DOHH2 (cell line): Measurements from ENCODE around the gene NUMBL.
"Not testable (repeated sequence)": the region's sequence is repeated elsewhere in the genome, so short reads cannot be mapped to it uniquely, and the experiment has no call there.

Source experiments
- H3F3A ChIP-seq: fragments of 200-600 bp; sonication (generic), shearing (Covaris generic); 2 replicates; pipeline ENCODE4 v1.6.0; 2016; ENCODE audit warnings: antibody characterized with exemption, mild to moderate bottlenecking; ENCODE audit not compliant: control insufficient read depth, insufficient read depth
- H3K27ac ChIP-seq: fragments of 200-600 bp; sonication (generic); 2 replicates; pipeline ENCODE4 v1.5.1; 2014; ENCODE audit warnings: low read depth, mild to moderate bottlenecking, low read length, moderate library complexity
- H3K27me3 ChIP-seq: fragments of 200-600 bp; sonication (generic); 2 replicates; pipeline ENCODE4 v1.6.1; 2014; ENCODE audit warnings: mild to moderate bottlenecking, low read length, mixed read lengths; ENCODE audit not compliant: control insufficient read depth
- H3K36me3 ChIP-seq: fragments of 200-600 bp; sonication (generic); 2 replicates; pipeline ENCODE4 v1.6.1; 2014; ENCODE audit warnings: mild to moderate bottlenecking, low read length, moderate library complexity, mixed read lengths; ENCODE audit not compliant: control insufficient read depth
- H3K4me1 ChIP-seq: fragments of 200-600 bp; sonication (generic); 2 replicates; pipeline ENCODE4 v1.6.1; 2014; ENCODE audit warnings: mild to moderate bottlenecking, low read length, mixed read lengths; ENCODE audit not compliant: control insufficient read depth
- H3K4me2 ChIP-seq: fragments of 200-600 bp; sonication (generic); 2 replicates; pipeline ENCODE4 v1.6.0; 2014; ENCODE audit warnings: mild to moderate bottlenecking, low read length, moderate library complexity
- H3K4me3 ChIP-seq: fragments of 200-600 bp; sonication (generic); 2 replicates; pipeline ENCODE4 v1.5.1; 2014; ENCODE audit warnings: mild to moderate bottlenecking, low read length, mixed read lengths
- H3K79me2 ChIP-seq: fragments of 200-600 bp; sonication (generic); 2 replicates; pipeline ENCODE4 v1.6.1; 2014; ENCODE audit warnings: mild to moderate bottlenecking, low read length, mixed read lengths; ENCODE audit not compliant: control insufficient read depth
- H3K9me2 ChIP-seq: fragments of 200-600 bp; sonication (generic); replicated peaks from 2 replicates; pipeline ENCODE4 v1.6.1; 2014; ENCODE audit warnings: mild to moderate bottlenecking, low read length, mixed read lengths; ENCODE audit not compliant: control insufficient read depth
- H3K9me3 ChIP-seq: fragments of 200-600 bp; sonication (generic); 2 replicates; pipeline ENCODE4 v1.6.1; 2014; ENCODE audit warnings: antibody characterized with exemption, low read length, mixed read lengths; ENCODE audit not compliant: control insufficient read depth, insufficient read depth
- H4K20me1 ChIP-seq: fragments of 200-600 bp; sonication (generic); 2 replicates; pipeline ENCODE4 v1.6.0; 2014; ENCODE audit warnings: low read depth, mild to moderate bottlenecking, antibody characterized with exemption, low read length, moderate library complexity; ENCODE audit not compliant: control insufficient read depth, insufficient read depth
- EZH2phosphoT487 ChIP-seq: fragments of 200-600 bp; sonication (generic); IDR thresholded peaks from 2 replicates; pipeline ENCODE4 v1.6.1; 2017; ENCODE audit warnings: borderline replicate concordance, mild to moderate bottlenecking, antibody characterized with exemption, low read length, moderate library complexity, mixed read lengths
- TF ChIP-seq, protein P1 (sequence below): fragments of 200-600 bp; sonication (generic); IDR thresholded peaks from one replicate; pipeline ENCODE4 v1.5.1; 2014; ENCODE audit warnings: antibody characterized with exemption, mild to moderate bottlenecking, low read depth, low read length; ENCODE audit not compliant: poor library complexity, severe bottlenecking

Gene NUMBL

DNA sequence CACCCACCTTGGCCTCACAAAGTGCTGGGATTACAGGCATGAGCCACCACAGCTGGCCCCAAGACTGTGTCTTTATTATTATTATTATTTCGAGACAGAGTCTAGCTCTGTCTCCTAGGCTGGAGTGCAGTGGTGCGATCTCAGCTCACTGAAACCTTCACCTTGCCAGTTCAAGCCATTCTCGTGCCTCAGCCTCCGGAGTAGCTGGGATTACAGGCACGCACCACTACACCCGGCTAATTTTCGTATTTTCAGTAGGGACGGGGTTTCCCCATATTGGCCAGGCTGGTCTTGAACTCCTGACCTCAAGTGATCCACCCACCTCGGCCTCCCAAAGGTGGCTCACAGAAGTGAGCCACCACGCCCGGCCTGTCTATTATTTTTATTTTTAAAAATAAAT lies 38.1 kb downstream of the NUMBL start:
- H3K27ac ChIP-seq, H3K4me2 ChIP-seq: not testable (repeated sequence)

DNA sequence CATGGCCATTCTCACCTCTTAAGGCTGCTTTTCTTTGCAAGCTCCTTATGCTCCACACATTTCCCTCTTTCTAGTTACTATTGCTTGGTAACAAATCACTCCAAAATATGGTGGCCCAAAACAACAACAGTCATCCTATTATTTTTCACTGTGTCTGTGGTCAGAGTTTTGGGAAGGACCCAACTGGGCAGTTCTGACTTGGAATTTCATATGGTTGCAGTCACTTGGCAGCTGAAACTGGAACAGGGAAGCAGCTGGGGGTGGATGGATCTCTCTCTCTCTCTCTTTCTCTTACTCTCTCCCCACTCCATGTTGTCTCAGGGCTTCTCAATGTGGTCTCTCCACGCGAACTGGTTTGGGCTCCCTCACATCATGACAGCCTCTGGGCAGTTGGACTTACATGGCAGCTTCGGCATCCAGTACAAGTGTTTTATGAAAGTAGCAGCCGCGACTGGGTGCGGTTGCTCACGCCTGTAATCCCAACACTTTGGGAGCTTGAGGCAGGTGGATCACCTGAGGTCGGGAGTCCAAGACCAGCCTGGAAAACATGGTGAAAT lies 39.6 kb downstream of the NUMBL start:
- H3K27me3 ChIP-seq = no peaks in the 10 kb centered on the region
- H3K79me2 ChIP-seq = no peaks in the 10 kb centered on the region
- H3K36me3 ChIP-seq = no peaks in the 10 kb centered on the region
- H3K4me1 ChIP-seq = no peaks in the 10 kb centered on the region
- H3K4me3 ChIP-seq = no peak overlapping the region
- no peak overlapping the region for H3K27ac ChIP-seq
- no peak overlapping the region for H3K4me2 ChIP-seq
- H3F3A ChIP-seq = no peaks in the 10 kb centered on the region
- H3K9me3 ChIP-seq = no peaks in the 10 kb centered on the region
- no peaks in the 10 kb centered on the region for H3K9me2 ChIP-seq
- no peaks in the 10 kb centered on the region for H4K20me1 ChIP-seq
- TF ChIP-seq EZH2phosphoT487 = no peak
- TF ChIP-seq, protein P1, sequence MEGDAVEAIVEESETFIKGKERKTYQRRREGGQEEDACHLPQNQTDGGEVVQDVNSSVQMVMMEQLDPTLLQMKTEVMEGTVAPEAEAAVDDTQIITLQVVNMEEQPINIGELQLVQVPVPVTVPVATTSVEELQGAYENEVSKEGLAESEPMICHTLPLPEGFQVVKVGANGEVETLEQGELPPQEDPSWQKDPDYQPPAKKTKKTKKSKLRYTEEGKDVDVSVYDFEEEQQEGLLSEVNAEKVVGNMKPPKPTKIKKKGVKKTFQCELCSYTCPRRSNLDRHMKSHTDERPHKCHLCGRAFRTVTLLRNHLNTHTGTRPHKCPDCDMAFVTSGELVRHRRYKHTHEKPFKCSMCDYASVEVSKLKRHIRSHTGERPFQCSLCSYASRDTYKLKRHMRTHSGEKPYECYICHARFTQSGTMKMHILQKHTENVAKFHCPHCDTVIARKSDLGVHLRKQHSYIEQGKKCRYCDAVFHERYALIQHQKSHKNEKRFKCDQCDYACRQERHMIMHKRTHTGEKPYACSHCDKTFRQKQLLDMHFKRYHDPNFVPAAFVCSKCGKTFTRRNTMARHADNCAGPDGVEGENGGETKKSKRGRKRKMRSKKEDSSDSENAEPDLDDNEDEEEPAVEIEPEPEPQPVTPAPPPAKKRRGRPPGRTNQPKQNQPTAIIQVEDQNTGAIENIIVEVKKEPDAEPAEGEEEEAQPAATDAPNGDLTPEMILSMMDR = no peak

More for the DNA sequence above, 38.1 kb downstream of the NUMBL start:
- not testable (repeated sequence) for H4K20me1 ChIP-seq, H3K4me3 ChIP-seq, H3K79me2 ChIP-seq, H3K9me3 ChIP-seq, H3K4me1 ChIP-seq, H3K27me3 ChIP-seq, H3K9me2 ChIP-seq, H3F3A ChIP-seq, H3K36me3 ChIP-seq

DNA sequence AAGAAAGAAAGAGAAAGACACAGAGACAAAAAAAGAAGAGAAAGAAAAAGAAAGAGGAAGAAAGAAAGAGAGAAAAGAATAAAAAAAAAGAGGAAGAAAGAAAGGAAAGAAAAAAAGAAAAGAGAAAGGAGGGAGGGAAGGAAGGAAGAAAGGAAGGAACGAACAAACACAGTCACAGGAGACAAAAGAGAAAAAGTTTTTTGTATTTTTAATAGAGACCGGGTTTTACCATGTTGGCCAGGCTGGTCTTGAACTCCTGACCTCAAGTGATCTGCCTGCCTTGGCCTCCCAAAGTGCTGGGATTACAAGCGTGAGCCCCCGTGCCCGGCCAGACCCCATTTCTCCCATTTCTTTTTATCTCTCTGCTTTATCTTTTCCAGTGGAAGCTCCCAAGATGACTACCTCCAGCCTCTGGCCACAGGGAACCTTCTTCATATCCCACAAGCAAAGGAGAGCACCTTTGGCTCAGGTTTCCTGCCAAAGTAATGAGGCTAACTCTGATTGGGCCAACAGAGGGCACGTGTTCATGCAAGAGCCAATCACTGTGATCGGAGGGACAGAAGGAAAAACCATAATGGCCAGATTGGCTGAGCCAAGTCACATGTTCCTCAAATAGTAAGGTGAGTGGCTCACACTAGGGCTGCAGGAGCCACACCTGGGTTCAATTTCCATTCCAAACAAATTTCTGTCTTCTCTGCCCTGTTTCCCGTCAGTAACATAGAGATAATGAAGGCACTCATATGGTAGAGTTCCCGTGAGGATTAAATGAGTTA lies 40.4 kb downstream of the NUMBL start:
- H3K36me3 ChIP-seq = not testable (repeated sequence)

DNA sequence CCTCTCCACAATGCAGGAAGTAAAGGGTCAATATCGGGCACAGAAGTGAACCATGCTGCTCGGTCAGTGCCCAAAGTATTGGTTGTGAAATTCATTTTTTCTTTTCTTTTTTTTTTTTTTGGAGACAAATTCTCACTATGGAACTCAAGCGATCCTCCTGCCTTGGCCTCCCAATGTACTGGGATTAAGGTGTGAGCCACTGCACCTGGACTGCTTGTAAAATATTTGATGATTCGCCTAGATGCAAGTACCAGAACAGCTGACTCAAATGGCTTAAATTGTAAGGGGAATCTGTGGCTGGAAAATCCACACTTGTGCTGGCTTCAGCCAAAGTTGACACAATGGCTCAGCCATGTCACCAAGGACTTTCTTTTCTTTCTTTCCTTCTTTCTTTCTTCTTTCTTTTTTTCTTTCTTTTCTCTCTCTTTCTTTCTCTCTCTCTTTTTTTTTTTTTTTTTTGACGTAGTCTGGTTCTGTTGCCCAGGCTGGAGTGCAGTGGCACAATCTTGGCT lies 43.7 kb downstream of the NUMBL start:
- H3K4me1 ChIP-seq = peaks cover 4% of the 10 kb centered on the region
- no peaks in the 10 kb centered on the region for H4K20me1 ChIP-seq
- no peaks in the 10 kb centered on the region for H3F3A ChIP-seq
- no peaks in the 10 kb centered on the region for H3K36me3 ChIP-seq
- no peaks in the 10 kb centered on the region for H3K9me2 ChIP-seq
- H3K9me3 ChIP-seq = no peaks in the 10 kb centered on the region
- H3K27ac ChIP-seq = no peak overlapping the region
- TF ChIP-seq EZH2phosphoT487 = no peak
- TF ChIP-seq, protein P1 = no peak
- H3K4me2 ChIP-seq = no peak overlapping the region
- no peaks in the 10 kb centered on the region for H3K27me3 ChIP-seq
- H3K4me3 ChIP-seq = no peak overlapping the region
- H3K79me2 ChIP-seq = no peaks in the 10 kb centered on the region

More for the DNA sequence above, 40.4 kb downstream of the NUMBL start:
- not testable (repeated sequence) for H3K4me2 ChIP-seq, H3K4me3 ChIP-seq, H3K79me2 ChIP-seq, H3K9me2 ChIP-seq, H3K27ac ChIP-seq, H3K9me3 ChIP-seq, H3F3A ChIP-seq, H3K27me3 ChIP-seq, H3K4me1 ChIP-seq, H4K20me1 ChIP-seq
